Measurements from ENCODE around the gene SMIM41.

SMIM41 gene

GRCh38 chr12:52122540-52122871, 43.0 kb downstream of the SMIM41 start:
- DNase-seq (ENCODE audit: low read depth): no peak

GRCh38 chr12:52122904-52123303, 43.4 kb downstream of the SMIM41 start:
- no peak for DNase-seq (ENCODE audit: low read depth)

GRCh38 chr12:52123487-52124186, 44.1 kb downstream of the SMIM41 start:
- DNase-seq (ENCODE audit: low read depth): no peak

- no peak for DNase-seq (ENCODE audit: low read depth)
Measured at GRCh38 chr12:52125476-52125900, 46.0 kb downstream of the SMIM41 start.

GRCh38 chr12:52126050-52126604, 46.6 kb downstream of the SMIM41 start:
- no peak for DNase-seq (ENCODE audit: low read depth)

GRCh38 chr12:52126605-52127578, 47.4 kb downstream of the SMIM41 start:
- no peak for DNase-seq (ENCODE audit: low read depth)

GRCh38 chr12:52127683-52128450, 48.4 kb downstream of the SMIM41 start:
- DNase-seq (ENCODE audit: low read depth): no peak

GRCh38 chr12:52130711-52131110, 51.2 kb downstream of the SMIM41 start:
- DNase-seq (ENCODE audit: low read depth): no peak

- DNase-seq (ENCODE audit: low read depth): no peak
Measured at GRCh38 chr12:52132754-52133161, 53.3 kb downstream of the SMIM41 start.

GRCh38 chr12:52137746-52138145, 58.2 kb downstream of the SMIM41 start:
- DNase-seq (ENCODE audit: low read depth): no peak

- no peak for DNase-seq (ENCODE audit: low read depth)
Measured at GRCh38 chr12:52139147-52139546, 59.6 kb downstream of the SMIM41 start.

- DNase-seq (ENCODE audit: low read depth): no peak
Measured at GRCh38 chr12:52139579-52140062, 60.1 kb downstream of the SMIM41 start.

- no peak for DNase-seq (ENCODE audit: low read depth)
Measured at GRCh38 chr12:52141306-52141705, 61.8 kb downstream of the SMIM41 start.

- no peak for DNase-seq (ENCODE audit: low read depth)
Measured at GRCh38 chr12:52141875-52142274, 62.4 kb downstream of the SMIM41 start.

GRCh38 chr12:52142431-52142830, 62.9 kb downstream of the SMIM41 start:
- no peak for DNase-seq (ENCODE audit: low read depth)

- no peak for DNase-seq (ENCODE audit: low read depth)
Measured at GRCh38 chr12:52144512-52145227, 65.2 kb downstream of the SMIM41 start.

- DNase-seq (ENCODE audit: low read depth): no peak
Measured at GRCh38 chr12:52145228-52146088, 66.0 kb downstream of the SMIM41 start.

GRCh38 chr12:52146089-52146821, 66.8 kb downstream of the SMIM41 start:
- DNase-seq (ENCODE audit: low read depth): no peak

- no peak for DNase-seq (ENCODE audit: low read depth)
Measured at GRCh38 chr12:52146822-52147366, 67.4 kb downstream of the SMIM41 start.

Data from activated T-cell treated with anti-CD3 and anti-CD28 coated beads for 24 hours (primary cell).